Esophagus muscularis mucosa (tissue), 4 donors: ENCODE data around the gene LGALS14. TPM values are rescaled to one million over a fixed set of nuclear protein-coding genes. Genes with fewer than 3 reads are reported as not detected.

Source experiments
- DNase-seq: peaks from one replicate; pipeline ENCODE4 v3.0.0-alpha.2; 2017; ENCODE audit errors: extremely low spot score
- H3K27ac ChIP-seq, 4 donors: fragments of 200-600 bp; sonication (generic); replicated peaks in 1 of 4; 1 replicate in 3 of 4; 2 replicates in 1 of 4; pipeline ENCODE4 v1.5.1; 2016 to 2019; ENCODE audit warnings: mild to moderate bottlenecking in 1 of 4
- H3K27me3 ChIP-seq, 4 donors: fragments of 200-600 bp; sonication (generic); one replicate each; pipeline versions ENCODE4 v1.5.1 to v1.6.0; 2016 to 2019
- H3K36me3 ChIP-seq, 4 donors: fragments of 200-600 bp; sonication (generic); one replicate each; pipeline ENCODE4 v1.5.1; 2016 to 2019
- H3K4me1 ChIP-seq, 4 donors: fragments of 200-600 bp; sonication (generic); one replicate each; pipeline ENCODE4 v1.5.1; 2016 to 2019
- H3K4me3 ChIP-seq, 4 donors: fragments of 200-600 bp; sonication (generic); 1 replicate in 2 of 4; 2 replicates in 2 of 4; pipeline ENCODE4 v1.5.1; 2016 to 2019; ENCODE audit warnings: mild to moderate bottlenecking in 4 of 4, moderate library complexity in 1 of 4
- H3K9me3 ChIP-seq, 4 donors: fragments of 200-600 bp; sonication (generic); 1 replicate in 3 of 4; 2 replicates in 1 of 4; pipeline ENCODE4 v1.5.1; 2016 to 2019
- CTCF ChIP-seq, 3 experiments: fragments of 200-600 bp in 2 of 3; fragments of 450-650 bp in 1 of 3; sonication (generic) in 2 of 3; IDR thresholded peaks; one replicate each; pipeline ENCODE4 v1.5.1; 2017 to 2019; ENCODE audit warnings: antibody characterized with exemption in 3 of 3, mild to moderate bottlenecking in 2 of 3, moderate library complexity in 1 of 3
- EP300 ChIP-seq: sonication (generic); formaldehyde crosslinking; IDR thresholded peaks from one replicate; pipeline ENCODE4 v1.6.1; 2017; ENCODE audit warnings: antibody characterized with exemption
- POLR2A ChIP-seq: fragments of 450-650 bp; IDR thresholded peaks from one replicate; pipeline ENCODE4 v1.6.1; 2017; ENCODE audit warnings: antibody characterized with exemption, moderate library complexity, mild to moderate bottlenecking, low read depth
- WGBS: methylation state at CpG from one replicate; pipeline ENCODE4 v1.1.5; 2018; 5-methylcytosine and 5-hydroxymethylcytosine counted together
- intact Hi-C: fragments of 100-400 bp; cut with DNase I; formaldehyde crosslinking; loops from one replicate; pipeline ENCODE4 v1.15.1; 2023
- small RNA-seq, 3 donors: library from RNA; depleted of rRNA; stranded (forward); fragments of <200 nt; gene quantifications; one replicate each; pipeline ENCODE3, GENCODE V24; 2016
- total RNA-seq, 4 donors: library from RNA; depleted of rRNA; stranded (reverse); fragments of >200 nt; gene quantifications; one replicate each; pipeline versions ENCODE4 v1.1.0 to v1.2.1, GENCODE V29; 2016

Gene LGALS14
- total RNA-seq, 4 donors from 2014 or later = not detected

GRCh38 chr19:39754971-39755370 lies 50.7 kb downstream of the LGALS14 start:
- intact Hi-C loops = no loop called here
- DNase-seq = no peak
- Histone ChIP-seq H3K9me3 (no peaks in the 10 kb centered on the region), H3K27ac (no peak overlapping the region), H3K36me3 (no peaks in the 10 kb centered on the region), H3K27me3 (peaks cover 0 to 47% (median 0%) of the 10 kb centered on the region in 4 donors), H3K4me1 (no peaks in the 10 kb centered on the region), H3K4me3 (no peak overlapping the region)
- TF ChIP-seq CTCF (IDR thresholded peaks at IDR 0.05) (no peak), POLR2A (no peak), EP300 (no peak)
- WGBS = 64% methylated on average over 3 of the region's 3 CpGs

Small RNA genes within 50 kb of the gene (small RNA-seq; reads per million reads assigned to genes)
- gene RPS29P27 = 0 reads per million in 3 donors

Other genes with a start within 250 kb of the LGALS14 start
- 10 to 100 TPM; 36.1 to 58.0 (median 51.3) TPM for gene TIMM50, start 223.6 kb upstream of the LGALS14 start, total RNA-seq
- not detected for gene DLL3, start 205.5 kb upstream of the LGALS14 start, total RNA-seq
- gene SELENOV, start 189.3 kb upstream of the LGALS14 start, total RNA-seq = not detected
- gene EID2B, start 171.6 kb upstream of the LGALS14 start, total RNA-seq = 1 to 10 TPM; 3.0 to 6.4 (median 6.1) TPM
- gene EID2, start 164.3 kb upstream of the LGALS14 start, total RNA-seq = 10 to 100 TPM; 13.9 to 26.4 (median 18.9) TPM
- gene LGALS13, start 102.0 kb upstream of the LGALS14 start, total RNA-seq = not detected
- not detected for gene LGALS16, start 48.6 kb upstream of the LGALS14 start, total RNA-seq
- gene CLC, start 33.5 kb downstream of the LGALS14 start, total RNA-seq = not detected
- not detected for gene LEUTX, start 74.4 kb downstream of the LGALS14 start, total RNA-seq
- gene DYRK1B, start 129.7 kb downstream of the LGALS14 start, total RNA-seq = 10 to 100 TPM in 3 of 4 donors, 1 to 10 TPM in 1; 9.3 to 19.4 (median 15.4) TPM
- gene FBL, start 141.9 kb downstream of the LGALS14 start, total RNA-seq = 100 to 1,000 TPM in 2 of 4 donors, 10 to 100 TPM in 2; 90.6 to 142 (median 96.7) TPM
- 1 to 10 TPM; 2.1 to 8.1 (median 4.4) TPM for gene FCGBP, start 230.2 kb downstream of the LGALS14 start, total RNA-seq